K562 (cell line): Measurements from ENCODE around the gene ZNF785. TPM values are rescaled to one million over a fixed set of nuclear protein-coding genes. Genes with fewer than 3 reads are reported as not detected.
A peak's percentile ranks its signal among the peaks of the same experiment; 100 is the strongest.

Experiments used
- BRCA1 ChIP-seq, 2 experiments: fragments of 450-650 bp in 1 of 2; sonication (generic) in 1 of 2; formaldehyde crosslinking in 1 of 2; IDR thresholded peaks; 2 replicates each; pipeline versions ENCODE4 v1.5.0 to v1.6.1; 2017 to 2020; ENCODE audit warnings: mild to moderate bottlenecking in 1 of 2, missing genetic modification reagents in 1 of 2
- C11orf30 ChIP-seq: fragments of 450-650 bp; IDR thresholded peaks from 2 replicates; pipeline ENCODE4 v1.6.1; 2016; ENCODE audit warnings: low read depth, mild to moderate bottlenecking
- CHAMP1 ChIP-seq: fragments of 450-650 bp; IDR thresholded peaks from 2 replicates; pipeline ENCODE4 v1.6.1; 2016; ENCODE audit warnings: mild to moderate bottlenecking
- FOXA1 ChIP-seq: fragments of 450-650 bp; IDR thresholded peaks from 2 replicates; pipeline ENCODE4 v1.6.1; 2016; ENCODE audit warnings: mild to moderate bottlenecking, borderline replicate concordance
- GABPB1 ChIP-seq: sonication (generic); formaldehyde crosslinking; IDR thresholded peaks from 2 replicates; pipeline ENCODE4 v1.8.0; 2022; ENCODE audit warnings: mild to moderate bottlenecking, missing genetic modification reagents
- ILK ChIP-seq: fragments of 450-650 bp; IDR thresholded peaks from 2 replicates; pipeline ENCODE4 v1.6.1; 2016; ENCODE audit warnings: missing genetic modification characterization, low read depth, mild to moderate bottlenecking, missing compliant biosample characterization, moderate library complexity, borderline replicate concordance
- IRF9 ChIP-seq: fragments of 450-650 bp; IDR thresholded peaks from 2 replicates; pipeline ENCODE4 v1.6.1; 2016; ENCODE audit warnings: missing biosample characterization, missing genetic modification characterization
- KLF6 ChIP-seq: fragments of 250-450 bp; sonication (Bioruptor Pico); IDR thresholded peaks from 2 replicates; pipeline ENCODE4 v1.4.0; 2020; ENCODE audit warnings: mild to moderate bottlenecking, moderate library complexity, borderline replicate concordance
- MAFK ChIP-seq: IDR thresholded peaks from 2 replicates; pipeline ENCODE4 v1.6.1; 2011; ENCODE audit warnings: low read length, improper control_type of control experiment
- NEUROD1 ChIP-seq: fragments of 150-350 bp; IDR thresholded peaks from 2 replicates; pipeline ENCODE4 v1.6.1; 2014; ENCODE audit warnings: borderline replicate concordance, low read length, low read depth; ENCODE audit not compliant: partially characterized antibody
- PHF21A ChIP-seq: fragments of 450-650 bp; IDR thresholded peaks from 2 replicates; pipeline ENCODE4 v1.6.1; 2017; ENCODE audit warnings: low read depth, borderline replicate concordance
- PRDM10 ChIP-seq: fragments of 450-650 bp; IDR thresholded peaks from 2 replicates; pipeline ENCODE4 v1.6.1; 2018; ENCODE audit not compliant: partially characterized antibody
- RBM15 ChIP-seq: fragments of 200-400 bp; formaldehyde crosslinking; IDR thresholded peaks from 2 replicates; pipeline ENCODE4 v1.6.1; 2018; ENCODE audit warnings: mild to moderate bottlenecking, low read length, moderate library complexity; ENCODE audit not compliant: insufficient read depth
- RHOXF2B ChIP-seq: fragments of 250-450 bp; sonication (Bioruptor Pico); conservative IDR thresholded peaks from 2 replicates; pipeline ENCODE4 v1.5.1; 2021
- SRSF7 ChIP-seq: fragments of 200-400 bp; formaldehyde crosslinking; optimal IDR thresholded peaks from 2 replicates; pipeline ENCODE3; 2017; ENCODE audit warnings: mild to moderate bottlenecking, low read depth, low read length
- TARDBP ChIP-seq: fragments of 450-650 bp; IDR thresholded peaks from 2 replicates; pipeline ENCODE4 v1.6.1; 2016
- THRB ChIP-seq: fragments of 450-650 bp; formaldehyde crosslinking; conservative IDR thresholded peaks from 2 replicates; pipeline ENCODE4 v1.4.0; 2022; ENCODE audit warnings: mild to moderate bottlenecking, missing genetic modification characterization
- ZNF121 ChIP-seq: sonication (generic); formaldehyde crosslinking; conservative IDR thresholded peaks from 2 replicates; pipeline ENCODE4 v1.8.0; 2022; ENCODE audit warnings: missing genetic modification reagents
- ZNF408 ChIP-seq: fragments of 250-450 bp; sonication (Bioruptor Pico); IDR thresholded peaks from 2 replicates; pipeline ENCODE4 v1.4.0; 2020; ENCODE audit warnings: low read depth, mild to moderate bottlenecking, moderate library complexity
- polyA plus RNA-seq, 8 experiments: library from polyadenylated mRNA; depleted of rRNA in 4 of 8; stranded (reverse) in 5 of 8; unstranded in 3 of 8; fragments of >200 nt; fragmentation: Nextera tagmentation in 2 of 8; fragmentation: Illumina TruSeq in 1 of 8; extraction: Ambion mirVana in 2 of 8; extraction: Trizol in 1 of 8; gene quantifications; 2 replicates each; pipeline versions ENCODE4 v1.2.1 to v1.2.3, GENCODE V29; 2011 to 2014; ENCODE audit warnings: inconsistent platforms in 1 of 8, missing spikeins in 1 of 8
- total RNA-seq, 7 experiments: library from RNA; depleted of rRNA in 6 of 7; stranded (reverse); fragments of >200 nt in 6 of 7; fragmentation: Illumina TruSeq in 2 of 7; extraction: Trizol in 2 of 7; gene quantifications; 2 replicates each; pipeline versions ENCODE4 v1.2.1 to v1.2.3, GENCODE V29; 2011 to 2021; ENCODE audit warnings: low replicate concordance in 1 of 7

Gene ZNF785
- total and polyA plus RNA-seq, 9 of the 15 experiments (the other 6 are each of a cell fraction or from before 2014, with no cell fraction given) = 0.64 to 11.0 (median 6.4) TPM

- TF ChIP-seq IRF9 (tag) = no peak
- TF ChIP-seq KLF6 (CRISPR knock-in tag) = no peak
- no peak for TF ChIP-seq ZNF408 (CRISPR knock-in tag)
- no peak for TF ChIP-seq FOXA1
- peak; percentile 20 for TF ChIP-seq NEUROD1
- TF ChIP-seq PRDM10 = peak; percentile 55
- no peak for TF ChIP-seq BRCA1 (IDR thresholded peaks at IDR 0.05)
- TF ChIP-seq BRCA1 (CRISPR knock-in tag; IDR thresholded peaks at IDR 0.05) = no peak
- TF ChIP-seq GABPB1 (CRISPR knock-in tag) = no peak; the same call in 1 of the 2 replicates
- TF ChIP-seq RHOXF2B (CRISPR knock-in tag) = no peak
- TF ChIP-seq ILK = no peak
- TF ChIP-seq C11orf30 = no peak
- TF ChIP-seq ZNF121 = no peak
- peak; percentile 49; the same call in 1 of the 2 replicates for TF ChIP-seq CHAMP1
- no peak for TF ChIP-seq RBM15
- peak; percentile 94; the same call in 1 of the 2 replicates for TF ChIP-seq PHF21A
- TF ChIP-seq THRB (CRISPR knock-in tag) = no peak
- TF ChIP-seq TARDBP = no peak
- no peak for TF ChIP-seq MAFK
- TF ChIP-seq SRSF7 = no peak
These were observed 43.4 kb upstream of the ZNF785 start (continued) for GRCh38 chr16:30628628-30629540.
